Ammon's horn (tissue), 1 donor: ENCODE data around the gene ALDH3B2.
"Not testable (repeated sequence)": the region's sequence is repeated elsewhere in the genome, so short reads cannot be mapped to it uniquely, and the experiment has no call there.

Experiments
- DNase-seq: peaks from one replicate; pipeline ENCODE4 v3.0.0-alpha.2; 2016; ENCODE audit warnings: low spot score

The ALDH3B2 gene

GRCh38 chr11:67629386-67630227, 44.8 kb downstream of the ALDH3B2 start, which contains the start of gene NUDT8:
Gene NUDT8 (minus strand): TSS chr11:67629937. CDS start chr11:67629911, 26 bp downstream.
- peak; percentile 80 for DNase-seq

GRCh38 chr11:67628710-67629385, 45.6 kb downstream of the ALDH3B2 start:
- no peak for DNase-seq

DNA sequence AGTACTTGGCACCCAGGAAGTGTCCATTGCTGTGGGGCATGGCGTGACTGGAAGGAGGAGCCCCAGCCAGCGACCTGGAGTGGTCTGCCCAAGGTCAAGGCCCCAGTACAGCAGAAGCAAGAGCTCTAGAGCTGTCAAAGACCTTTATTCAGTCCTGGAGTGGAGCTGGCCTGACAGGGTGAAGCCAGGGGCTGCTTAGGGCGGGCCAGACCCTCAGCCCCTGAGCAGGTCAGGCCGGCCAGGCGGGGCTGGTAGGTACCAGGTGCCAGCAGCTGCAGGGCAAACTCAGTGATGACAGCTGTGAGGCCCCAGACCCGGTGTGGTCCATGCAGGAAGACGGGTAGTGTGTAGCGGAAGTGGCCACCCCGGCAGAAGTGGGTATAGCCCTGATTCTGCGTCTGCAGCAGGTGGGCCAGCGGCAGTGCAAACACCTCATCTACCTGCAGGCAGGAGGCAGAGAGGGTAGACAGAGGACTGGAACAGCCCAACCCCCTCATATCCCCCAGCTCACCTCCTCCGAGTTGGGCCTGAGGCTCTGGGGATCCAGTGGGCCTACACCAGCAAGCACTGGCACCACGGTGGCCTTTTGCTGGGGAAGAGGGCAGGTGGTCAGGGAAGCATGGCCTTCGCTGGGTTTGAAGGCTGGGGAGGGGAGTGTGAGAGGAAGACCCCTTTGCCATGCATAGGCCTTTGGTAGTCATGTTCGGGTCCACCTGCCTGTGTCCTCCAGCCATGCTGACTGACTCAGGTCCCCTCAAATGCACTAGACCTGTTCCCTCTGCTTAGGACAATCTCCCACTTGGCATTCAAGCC, 46.4 kb downstream of the ALDH3B2 start:
- no peak for DNase-seq

- no peak for DNase-seq
Measured at GRCh38 chr11:67627441-67627811, 47.0 kb downstream of the ALDH3B2 start.

DNA sequence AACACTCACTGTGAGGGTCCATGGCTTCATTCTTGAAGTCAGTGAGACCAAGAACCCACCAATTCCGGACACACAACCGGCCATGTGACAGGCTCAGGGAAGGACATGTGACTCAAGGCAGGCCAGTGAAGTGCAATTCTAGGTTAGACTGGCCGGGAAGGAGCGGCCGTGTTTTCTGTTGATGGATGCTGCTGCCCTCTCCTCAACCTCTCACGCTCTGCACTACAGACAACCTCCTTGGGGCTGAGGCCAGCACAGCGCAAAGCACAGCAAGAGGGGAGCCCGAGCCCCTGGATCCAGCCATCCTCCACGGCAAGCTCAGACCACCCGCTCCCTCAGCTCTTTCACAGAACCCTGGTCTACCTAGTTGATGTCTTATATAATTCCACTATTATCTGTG, 47.5 kb downstream of the ALDH3B2 start:
- DNase-seq: no peak

DNA sequence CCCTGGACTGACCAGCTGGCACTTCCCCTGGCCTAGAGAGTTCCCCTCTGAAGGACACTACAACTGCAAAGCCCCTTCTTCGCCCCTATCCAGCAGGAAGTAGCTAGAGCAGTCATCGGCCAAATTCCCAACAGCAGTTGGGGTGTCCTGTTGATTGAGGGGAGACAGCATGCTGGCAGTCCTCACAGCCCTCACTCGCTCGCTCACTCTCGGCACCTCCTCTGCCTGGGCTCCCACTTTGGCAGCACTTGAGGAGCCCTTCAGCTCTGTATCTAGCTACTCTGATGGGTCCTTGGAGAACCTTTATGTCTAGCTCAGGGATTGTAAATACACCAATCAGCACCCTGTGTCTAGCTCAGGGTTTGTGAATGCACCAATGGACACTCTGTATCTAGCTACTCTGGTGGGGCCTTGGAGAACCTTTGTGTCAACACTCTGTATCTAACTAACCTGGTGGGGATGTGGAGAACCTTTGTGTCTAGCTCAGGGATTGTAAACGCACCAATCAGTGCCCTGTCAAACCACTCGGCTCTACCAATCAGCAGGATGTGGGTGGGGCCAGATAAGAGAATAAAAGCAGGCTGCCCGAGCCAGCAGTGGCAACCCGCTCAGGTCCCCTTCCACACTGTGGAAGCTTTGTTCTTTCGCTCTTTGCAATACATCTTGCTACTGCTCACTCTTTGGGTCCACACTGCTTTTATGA, 48.1 kb downstream of the ALDH3B2 start:
- DNase-seq: not testable (repeated sequence)

GRCh38 chr11:67623795-67624194, 50.6 kb downstream of the ALDH3B2 start:
- DNase-seq: not testable (repeated sequence)

- DNase-seq: not testable (repeated sequence)
Measured at GRCh38 chr11:67622905-67623304, 51.5 kb downstream of the ALDH3B2 start.

- DNase-seq: not testable (repeated sequence)
Measured at GRCh38 chr11:67621928-67622327, 52.5 kb downstream of the ALDH3B2 start.

GRCh38 chr11:67620621-67621020, 53.8 kb downstream of the ALDH3B2 start:
- not testable (repeated sequence) for DNase-seq

DNA sequence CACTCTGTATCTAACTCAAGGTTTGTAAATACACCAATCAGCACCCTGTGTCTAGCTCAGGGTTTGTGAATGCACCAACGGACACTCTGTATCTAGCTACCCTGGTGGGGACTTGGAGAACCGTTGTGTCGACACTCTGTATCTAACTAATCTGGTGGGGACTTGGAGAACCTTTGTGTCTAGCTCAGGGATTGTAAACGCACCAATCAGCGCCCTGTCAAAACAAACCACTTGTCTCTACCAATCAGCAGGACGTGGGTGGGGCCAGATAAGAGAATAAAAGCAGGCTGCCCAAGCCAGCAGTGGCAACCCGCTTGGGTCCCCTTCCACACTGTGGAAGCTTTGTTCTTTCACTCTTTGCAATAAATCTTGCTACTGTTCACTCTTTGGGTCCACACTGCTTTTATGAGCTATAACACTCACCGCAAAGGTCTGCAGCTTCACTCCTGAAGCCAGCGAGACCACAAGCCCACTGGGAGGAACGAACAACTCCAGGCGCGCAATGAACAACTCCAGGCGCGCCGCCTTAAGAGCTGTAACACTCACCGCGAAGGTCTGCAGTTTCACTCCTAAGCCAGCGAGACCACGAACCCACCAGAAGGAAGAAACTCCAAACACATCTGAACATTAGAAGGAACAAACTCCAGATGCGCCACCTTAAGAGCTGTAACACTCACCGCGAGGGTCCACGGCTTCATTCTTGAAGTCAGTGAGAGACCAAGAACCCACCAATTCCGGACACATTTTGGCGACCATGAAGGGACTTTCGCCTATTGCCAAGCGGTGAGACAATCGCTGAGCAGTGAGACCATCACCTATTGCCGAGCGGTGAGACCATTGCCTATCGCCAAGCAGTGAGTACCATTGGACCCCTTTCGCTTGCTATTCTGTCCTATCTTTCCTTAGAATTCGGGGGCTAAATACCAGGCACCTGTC, 54.5 kb downstream of the ALDH3B2 start:
- DNase-seq: not testable (repeated sequence)

DNA sequence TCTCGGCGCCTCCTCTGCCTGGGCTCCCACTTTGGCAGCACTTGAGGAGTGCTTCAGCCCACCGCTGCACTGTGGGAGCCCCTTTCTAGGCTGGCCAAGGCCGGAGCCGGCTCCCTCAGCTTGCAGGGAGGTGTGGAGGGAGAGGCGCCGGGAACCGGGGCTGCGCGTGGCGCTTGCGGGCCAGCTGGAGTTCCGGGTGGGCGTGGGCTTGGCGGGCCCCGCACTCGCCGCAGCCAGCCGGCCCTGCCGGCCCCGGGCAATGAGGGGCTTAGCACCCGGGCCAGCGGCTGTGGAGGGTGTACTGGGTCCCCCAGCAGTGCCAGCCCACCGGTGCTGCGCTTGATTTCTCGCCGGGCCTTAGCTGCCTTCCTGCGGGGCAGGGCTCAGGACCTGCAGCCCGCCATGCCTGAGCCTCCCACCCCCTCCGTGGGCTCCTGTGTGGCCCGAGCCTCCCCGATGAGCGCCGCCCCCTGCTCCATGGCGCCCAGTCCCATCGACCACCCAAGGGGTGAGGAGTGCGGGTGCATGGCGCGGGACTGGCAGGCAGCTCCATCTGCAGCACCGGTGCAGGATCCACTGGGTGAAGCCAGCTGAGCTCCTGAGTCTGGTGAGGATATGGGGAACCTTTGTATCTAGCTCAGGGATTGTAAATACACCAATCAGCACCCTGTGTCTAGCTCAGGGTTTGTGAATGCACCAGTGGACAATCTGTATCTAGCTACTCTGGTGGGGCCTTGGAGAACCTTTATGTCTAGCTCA, 55.3 kb downstream of the ALDH3B2 start:
- DNase-seq: not testable (repeated sequence)

DNA sequence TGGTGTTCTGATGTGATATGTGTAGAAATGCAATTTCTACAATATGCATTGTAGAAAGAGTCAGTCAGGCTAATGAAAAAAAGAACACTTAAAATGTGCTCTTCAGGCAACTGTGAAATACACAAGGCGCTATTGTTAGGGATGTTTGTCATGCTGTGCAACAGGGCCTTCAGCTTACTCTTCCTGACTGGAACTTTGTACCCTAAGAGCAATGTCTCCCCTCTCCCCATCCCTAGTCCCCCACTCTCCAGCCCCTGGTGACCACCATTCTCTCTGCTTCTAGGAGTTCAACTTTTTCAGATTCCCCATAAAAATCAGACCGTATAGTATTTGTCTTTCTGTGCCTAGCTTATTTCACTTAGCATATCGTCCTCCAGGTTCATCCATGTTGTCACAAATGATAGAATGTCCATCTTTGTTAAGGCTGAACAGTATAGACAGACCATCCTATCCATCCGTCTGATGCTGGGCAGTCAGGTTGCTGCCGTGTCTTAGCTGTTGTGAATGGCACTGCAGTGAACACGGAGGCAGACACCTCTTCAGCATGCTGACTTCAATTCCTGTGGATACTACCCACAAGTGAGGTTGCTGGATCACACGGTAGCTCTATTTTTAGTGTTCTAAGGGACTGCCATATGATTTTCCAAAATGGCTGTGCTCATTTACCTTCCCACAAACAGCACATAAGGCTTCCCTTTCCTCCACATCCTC, 57.0 kb downstream of the ALDH3B2 start:
- DNase-seq: no peak

DNA sequence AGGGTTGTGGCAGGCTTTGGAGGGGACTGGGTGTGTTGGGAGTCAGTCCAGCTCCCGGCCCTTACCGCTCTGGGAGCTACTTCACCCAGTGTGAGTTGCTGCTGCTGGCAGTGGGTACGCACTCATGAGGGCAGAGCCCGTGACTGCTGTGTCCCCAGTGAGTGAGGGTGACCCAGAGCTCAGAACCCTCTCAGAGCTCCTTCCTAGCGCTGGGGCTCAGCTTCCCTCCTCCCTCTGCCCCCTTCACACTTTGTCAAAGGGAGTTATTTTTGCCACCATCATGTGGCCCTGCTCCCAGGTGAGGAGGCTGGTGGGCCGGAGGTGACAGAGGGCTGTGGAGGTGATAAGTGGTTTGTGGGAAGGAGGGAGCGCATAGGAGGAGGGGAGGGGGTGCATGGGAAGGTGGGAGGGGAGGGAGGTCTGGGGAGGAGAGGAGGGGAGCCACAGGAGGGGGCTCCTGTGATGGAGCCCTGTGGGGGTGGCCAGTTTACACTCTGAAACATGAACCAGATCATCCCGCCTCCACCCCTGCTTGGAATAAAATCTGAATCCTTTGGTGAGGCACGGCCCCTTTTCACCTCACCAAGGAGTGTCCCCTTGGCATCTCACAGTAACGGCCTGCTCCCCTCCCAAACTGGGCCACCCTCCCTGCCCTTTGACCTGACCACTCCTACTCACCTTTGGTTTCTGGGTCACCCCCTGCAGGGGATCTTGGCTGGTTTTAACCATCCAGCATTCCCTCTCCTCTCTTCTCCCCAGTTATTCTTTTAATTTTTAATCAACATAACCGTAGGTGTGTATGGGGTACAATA, 57.8 kb downstream of the ALDH3B2 start:
- no peak for DNase-seq

- no peak for DNase-seq
Measured at GRCh38 chr11:67615728-67616430, 58.5 kb downstream of the ALDH3B2 start.

DNA sequence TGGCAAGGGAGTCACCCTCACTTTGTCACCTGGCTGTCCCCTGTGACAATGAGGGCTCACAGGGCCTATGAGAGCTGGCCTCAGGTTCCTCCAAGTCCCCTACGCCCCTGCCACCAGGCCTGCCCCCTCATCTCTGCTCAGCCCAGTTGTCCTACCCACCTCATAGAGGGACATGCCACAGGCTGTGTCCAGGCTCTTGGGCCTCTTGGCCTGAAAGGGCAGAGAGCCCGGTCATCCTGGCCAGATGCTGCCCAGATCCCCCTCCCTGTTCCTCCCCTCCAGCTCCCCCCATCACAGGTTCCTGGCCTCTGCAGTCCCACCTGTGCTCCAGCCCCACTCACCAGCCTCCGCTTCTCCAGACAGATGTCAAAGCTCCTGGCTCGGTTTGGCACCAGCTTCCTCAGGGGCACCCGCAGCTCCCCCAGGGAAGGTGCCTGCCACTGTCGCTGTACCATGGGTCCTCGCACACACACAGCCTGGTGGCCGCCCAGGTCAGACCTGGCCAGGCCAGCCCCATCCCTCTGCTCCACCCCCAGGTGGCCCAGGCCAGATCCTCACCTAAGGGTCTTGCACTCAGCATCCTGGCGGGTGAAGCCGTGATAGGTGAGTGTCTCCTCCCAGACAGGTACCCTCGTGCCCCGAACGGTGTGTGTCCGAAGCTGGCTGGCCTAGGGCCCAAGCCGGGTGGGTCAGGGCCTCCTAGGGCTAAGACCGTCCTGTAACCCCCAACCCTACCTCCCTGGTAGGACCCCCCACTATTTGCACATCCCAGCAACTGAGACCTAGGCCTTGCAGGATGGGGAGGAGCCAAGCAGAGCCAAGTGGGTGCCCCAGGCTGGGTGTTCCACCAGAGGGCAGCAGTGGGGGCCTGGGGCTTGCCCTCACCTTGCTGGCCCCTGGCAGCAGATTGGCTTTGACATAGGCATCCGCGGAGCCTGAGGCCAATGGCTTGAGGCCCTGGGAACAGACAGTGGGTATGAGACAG, 59.4 kb downstream of the ALDH3B2 start:
- no peak for DNase-seq
